Measurements from ENCODE around the gene PGD. TPM values are rescaled to one million over a fixed set of nuclear protein-coding genes. Genes with fewer than 3 reads are reported as not detected.
"Not testable (repeated sequence)": the region's sequence is repeated elsewhere in the genome, so short reads cannot be mapped to it uniquely, and the experiment has no call there.

The PGD gene
- total RNA-seq, 1 donor from 2014 or later: 239 TPM

GRCh38 chr1:10456048-10456447, 57.2 kb downstream of the PGD start:
- H3K36me3 ChIP-seq (ENCODE audit: control insufficient read depth, insufficient read depth, low read length): no peaks in the 10 kb centered on the region
- no peak for TF ChIP-seq CTCF (IDR thresholded peaks at IDR 0.05; ENCODE audit: insufficient read depth, low read length, poor library complexity, severe bottlenecking)
- H3K4me3 ChIP-seq (ENCODE audit: low read depth, low read length): no peak overlapping the region
- DNase-seq (ENCODE audit: low read depth): no peak
- no peaks in the 10 kb centered on the region for H3K27me3 ChIP-seq (ENCODE audit: control insufficient read depth, insufficient read depth, low read length)

GRCh38 chr1:10456661-10457060, 57.8 kb downstream of the PGD start:
- Histone ChIP-seq H3K36me3 (ENCODE audit: control insufficient read depth, insufficient read depth, low read length) (no peaks in the 10 kb centered on the region), H3K27me3 (ENCODE audit: control insufficient read depth, insufficient read depth, low read length) (no peaks in the 10 kb centered on the region), H3K4me3 (ENCODE audit: low read depth, low read length) (no peak overlapping the region)
- TF ChIP-seq CTCF (IDR thresholded peaks at IDR 0.05; ENCODE audit: insufficient read depth, low read length, poor library complexity, severe bottlenecking): no peak
- DNase-seq (ENCODE audit: low read depth): no peak

- not testable (repeated sequence) for H3K36me3 ChIP-seq (ENCODE audit: control insufficient read depth, insufficient read depth, low read length); H3K27me3 ChIP-seq (ENCODE audit: control insufficient read depth, insufficient read depth, low read length); H3K4me3 ChIP-seq (ENCODE audit: low read depth, low read length); DNase-seq (ENCODE audit: low read depth)
These were observed 58.6 kb downstream of the PGD start for GRCh38 chr1:10457462-10457861.

GRCh38 chr1:10457875-10458274, 59.0 kb downstream of the PGD start:
- no peak for DNase-seq (ENCODE audit: low read depth)
- no peak for TF ChIP-seq CTCF (IDR thresholded peaks at IDR 0.05; ENCODE audit: insufficient read depth, low read length, poor library complexity, severe bottlenecking)
- no peaks in the 10 kb centered on the region for H3K27me3 ChIP-seq (ENCODE audit: control insufficient read depth, insufficient read depth, low read length)
- no peaks in the 10 kb centered on the region for H3K36me3 ChIP-seq (ENCODE audit: control insufficient read depth, insufficient read depth, low read length)
- H3K4me3 ChIP-seq (ENCODE audit: low read depth, low read length): no peak overlapping the region

- no peak for TF ChIP-seq CTCF (IDR thresholded peaks at IDR 0.05; ENCODE audit: insufficient read depth, low read length, poor library complexity, severe bottlenecking)
- Histone ChIP-seq H3K27me3 (ENCODE audit: control insufficient read depth, insufficient read depth, low read length) (no peaks in the 10 kb centered on the region), H3K36me3 (ENCODE audit: control insufficient read depth, insufficient read depth, low read length) (peaks cover 1% of the 10 kb centered on the region), H3K4me3 (ENCODE audit: low read depth, low read length) (no peak overlapping the region)
- DNase-seq (ENCODE audit: low read depth): peak; percentile 88
These were observed 60.3 kb downstream of the PGD start for GRCh38 chr1:10459184-10459583.

- no peak overlapping the region for H3K4me3 ChIP-seq (ENCODE audit: low read depth, low read length)
- no peak for TF ChIP-seq CTCF (IDR thresholded peaks at IDR 0.05; ENCODE audit: insufficient read depth, low read length, poor library complexity, severe bottlenecking)
- no peak for DNase-seq (ENCODE audit: low read depth)
- peaks cover 3% of the 10 kb centered on the region for H3K36me3 ChIP-seq (ENCODE audit: control insufficient read depth, insufficient read depth, low read length)
- no peaks in the 10 kb centered on the region for H3K27me3 ChIP-seq (ENCODE audit: control insufficient read depth, insufficient read depth, low read length)
These were observed 68.2 kb downstream of the PGD start for GRCh38 chr1:10467078-10467477.
